ENCODE data around the gene SYAP1. TPM values are rescaled to one million over a fixed set of nuclear protein-coding genes. Genes with fewer than 3 reads are reported as not detected.
"Not testable (repeated sequence)": the region's sequence is repeated elsewhere in the genome, so short reads cannot be mapped to it uniquely, and the experiment has no call there.

The SYAP1 gene
- total RNA-seq, 1 donor from 2014 or later: 48.4 TPM

- no peak for TF ChIP-seq CTCF (conservative IDR thresholded peaks at IDR 0.05)
- Mint-ChIP-seq H3K4me1 (ENCODE audit: unreplicated experiment) (peaks cover 29% of the 10 kb centered on the region), H3K36me3 (peaks cover 5% of the 10 kb centered on the region), H3K9me3 (no peaks in the 10 kb centered on the region), H3K4me3 (peak overlapping the region; percentile 79), H3K27me3 (no peaks in the 10 kb centered on the region), H3K27ac (peak overlapping the region; percentile 35)
- DNase-seq (ENCODE audit: extremely low spot score, unreplicated experiment): no peak
Measured at GRCh38 chrX:16714504-16714903, 4.9 kb upstream of the SYAP1 start.

DNA sequence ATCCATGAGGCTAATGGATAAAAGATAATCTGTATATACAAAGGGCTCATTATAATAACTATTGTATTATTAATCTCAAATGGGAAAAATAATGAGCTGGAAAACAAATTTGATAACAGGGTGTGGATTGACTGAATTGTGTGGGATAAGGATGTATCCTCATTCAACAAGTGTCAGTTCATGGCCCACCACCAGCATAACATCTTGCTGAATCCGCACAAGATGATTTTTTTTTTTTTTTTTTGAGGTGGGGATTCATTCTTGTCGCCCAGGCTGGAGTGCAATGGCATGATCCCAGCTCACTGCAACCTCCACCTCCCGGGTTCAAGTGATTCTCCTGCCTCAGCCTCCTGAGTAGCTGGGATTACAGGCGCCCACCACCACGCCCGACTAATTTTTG, 3.8 kb upstream of the SYAP1 start:
- not testable (repeated sequence) for H3K36me3 Mint-ChIP-seq; DNase-seq (ENCODE audit: extremely low spot score, unreplicated experiment); H3K27me3 Mint-ChIP-seq; H3K9me3 Mint-ChIP-seq; H3K4me3 Mint-ChIP-seq; H3K27ac Mint-ChIP-seq
- peaks cover 28% of the 10 kb centered on the region for H3K4me1 Mint-ChIP-seq (ENCODE audit: unreplicated experiment)

- H3K27ac Mint-ChIP-seq; H3K9me3 Mint-ChIP-seq; H3K36me3 Mint-ChIP-seq; DNase-seq (ENCODE audit: extremely low spot score, unreplicated experiment); H3K27me3 Mint-ChIP-seq: not testable (repeated sequence)
- peaks cover 20% of the 10 kb centered on the region for H3K4me1 Mint-ChIP-seq (ENCODE audit: unreplicated experiment)
- H3K4me3 Mint-ChIP-seq: peak overlapping the region; percentile 25
Measured at GRCh38 chrX:16716451-16716850, 3.0 kb upstream of the SYAP1 start.

- Mint-ChIP-seq H3K36me3 (peaks cover 11% of the 10 kb centered on the region), H3K4me3 (peak overlapping the region; percentile 93), H3K4me1 (ENCODE audit: unreplicated experiment) (peaks cover 25% of the 10 kb centered on the region), H3K9me3 (no peaks in the 10 kb centered on the region), H3K27me3 (no peaks in the 10 kb centered on the region), H3K27ac (peak overlapping the region; percentile 100)
- no peak for DNase-seq (ENCODE audit: extremely low spot score, unreplicated experiment)
- TF ChIP-seq CTCF (conservative IDR thresholded peaks at IDR 0.05): no peak
Measured at GRCh38 chrX:16718824-16719333, 533 bp upstream of the SYAP1 start.

DNA sequence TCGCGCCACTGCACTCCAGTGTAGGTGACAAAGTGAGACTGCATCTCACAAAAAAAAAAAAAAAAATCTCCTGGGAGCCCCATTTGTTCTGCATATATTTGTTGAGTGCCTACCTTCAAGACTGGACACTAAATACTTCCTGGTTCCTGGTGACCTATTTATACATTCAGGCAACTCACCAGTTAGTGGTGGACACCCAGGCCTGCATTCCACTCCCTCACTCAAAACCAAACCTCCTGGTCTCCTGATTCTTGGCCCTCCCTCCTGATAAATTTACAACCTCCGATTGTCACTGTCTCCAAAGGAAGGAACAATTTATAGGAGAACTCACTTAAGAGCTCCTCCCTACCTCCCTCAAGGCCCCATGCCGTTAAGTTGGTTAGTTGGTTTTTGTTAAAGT, 3.1 kb downstream of the SYAP1 start:
- peaks cover 34% of the 10 kb centered on the region for H3K4me1 Mint-ChIP-seq (ENCODE audit: unreplicated experiment)
- no peaks in the 10 kb centered on the region for H3K9me3 Mint-ChIP-seq
- H3K4me3 Mint-ChIP-seq: peak overlapping the region; percentile 61
- peaks cover 24% of the 10 kb centered on the region for H3K36me3 Mint-ChIP-seq
- no peaks in the 10 kb centered on the region for H3K27me3 Mint-ChIP-seq
- H3K27ac Mint-ChIP-seq: peak overlapping the region; percentile 34
- TF ChIP-seq CTCF (conservative IDR thresholded peaks at IDR 0.05): no peak
- DNase-seq (ENCODE audit: extremely low spot score, unreplicated experiment): no peak

DNA sequence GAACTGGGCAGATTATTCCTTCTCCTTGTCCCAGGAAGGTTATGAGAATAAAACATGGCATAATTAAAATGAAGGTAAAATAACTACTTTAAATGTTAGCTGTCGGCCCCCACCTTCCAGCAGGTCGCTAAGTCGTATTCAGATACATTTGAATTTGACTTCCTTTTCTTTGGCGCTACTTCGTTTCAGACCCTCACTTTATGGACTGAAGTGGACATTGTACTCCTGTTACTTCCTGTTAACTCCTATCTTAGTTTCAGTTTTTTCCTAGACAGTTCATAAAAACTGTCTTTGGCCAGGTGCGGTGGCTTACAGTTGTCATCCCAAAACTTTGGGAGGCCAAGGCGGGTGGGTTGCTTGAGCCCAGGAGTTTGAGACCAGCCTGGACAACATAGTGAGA, 5.7 kb downstream of the SYAP1 start:
- Mint-ChIP-seq H3K27me3 (no peaks in the 10 kb centered on the region), H3K36me3 (peaks cover 30% of the 10 kb centered on the region), H3K4me1 (ENCODE audit: unreplicated experiment) (peaks cover 26% of the 10 kb centered on the region), H3K4me3 (no peak overlapping the region), H3K27ac (peak overlapping the region; percentile 73), H3K9me3 (no peaks in the 10 kb centered on the region)
- no peak for DNase-seq (ENCODE audit: extremely low spot score, unreplicated experiment)
- TF ChIP-seq CTCF (conservative IDR thresholded peaks at IDR 0.05): no peak

DNA sequence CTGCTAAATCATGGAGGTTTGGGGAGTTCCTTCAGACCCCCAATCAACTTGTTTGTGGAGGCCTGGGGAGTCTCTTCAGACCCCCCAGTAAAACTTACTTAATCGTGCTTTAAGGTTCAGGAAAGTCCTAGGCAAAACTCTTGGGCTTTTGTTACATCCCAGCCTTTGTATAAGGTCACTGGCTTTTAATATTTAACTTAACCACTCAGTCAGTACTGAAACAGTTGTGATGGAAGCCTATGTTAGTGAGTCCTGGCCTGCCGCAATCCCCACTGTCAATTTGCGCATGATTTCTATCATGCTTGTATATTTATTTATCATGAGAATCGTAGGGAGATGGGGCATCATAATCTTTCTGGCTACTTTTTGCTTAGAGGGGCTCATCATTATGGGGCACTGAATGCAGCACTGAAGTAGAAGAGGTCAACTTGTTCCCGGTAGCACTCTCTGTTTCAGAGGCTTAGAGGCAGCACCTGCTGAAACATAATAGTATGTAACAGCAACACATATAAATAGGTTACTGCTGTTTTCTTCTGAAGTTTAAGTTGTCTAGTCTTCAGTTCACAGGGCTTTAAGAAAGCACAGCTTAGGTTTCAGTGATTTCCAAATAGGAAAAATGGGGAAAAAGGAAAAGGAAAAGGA, 7.1 kb downstream of the SYAP1 start:
- not testable (repeated sequence) for H3K27me3 Mint-ChIP-seq; H3K9me3 Mint-ChIP-seq; DNase-seq (ENCODE audit: extremely low spot score, unreplicated experiment)
- Mint-ChIP-seq H3K4me1 (ENCODE audit: unreplicated experiment) (peaks cover 21% of the 10 kb centered on the region), H3K4me3 (peak overlapping the region; percentile 23), H3K27ac (peak overlapping the region; percentile 48), H3K36me3 (peaks cover 30% of the 10 kb centered on the region)
